GM12872 (cell line): ENCODE measurements around the gene LIFR.

ENCODE experiments used
- TF ChIP-seq, protein P1 (sequence below): IDR thresholded peaks from 3 replicates; pipeline ENCODE4 v1.5.1; 2011; ENCODE audit warnings: low read depth, mild to moderate bottlenecking, low read length, moderate library complexity; ENCODE audit not compliant: insufficient read depth

LIFR gene

DNA sequence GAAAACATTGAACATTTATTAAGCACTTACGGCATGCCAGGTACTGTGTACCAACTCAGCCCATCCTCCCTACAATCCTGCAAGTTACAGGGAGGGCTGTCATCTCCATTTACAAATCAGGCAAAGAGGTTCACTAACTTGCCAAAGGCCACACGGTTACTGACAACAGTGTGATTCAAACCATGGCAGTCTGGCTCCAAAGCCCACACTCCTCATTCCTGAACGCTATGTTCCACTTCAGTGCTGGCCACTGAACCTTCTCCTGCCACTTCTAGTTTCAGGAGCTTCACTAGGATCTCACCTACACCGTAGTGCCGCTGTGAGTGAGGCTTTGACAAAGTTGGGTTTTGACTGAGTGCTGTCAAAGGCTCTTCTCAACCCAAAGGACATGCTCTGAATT, 7.2 kb upstream of the LIFR start:
- TF ChIP-seq, protein P1, sequence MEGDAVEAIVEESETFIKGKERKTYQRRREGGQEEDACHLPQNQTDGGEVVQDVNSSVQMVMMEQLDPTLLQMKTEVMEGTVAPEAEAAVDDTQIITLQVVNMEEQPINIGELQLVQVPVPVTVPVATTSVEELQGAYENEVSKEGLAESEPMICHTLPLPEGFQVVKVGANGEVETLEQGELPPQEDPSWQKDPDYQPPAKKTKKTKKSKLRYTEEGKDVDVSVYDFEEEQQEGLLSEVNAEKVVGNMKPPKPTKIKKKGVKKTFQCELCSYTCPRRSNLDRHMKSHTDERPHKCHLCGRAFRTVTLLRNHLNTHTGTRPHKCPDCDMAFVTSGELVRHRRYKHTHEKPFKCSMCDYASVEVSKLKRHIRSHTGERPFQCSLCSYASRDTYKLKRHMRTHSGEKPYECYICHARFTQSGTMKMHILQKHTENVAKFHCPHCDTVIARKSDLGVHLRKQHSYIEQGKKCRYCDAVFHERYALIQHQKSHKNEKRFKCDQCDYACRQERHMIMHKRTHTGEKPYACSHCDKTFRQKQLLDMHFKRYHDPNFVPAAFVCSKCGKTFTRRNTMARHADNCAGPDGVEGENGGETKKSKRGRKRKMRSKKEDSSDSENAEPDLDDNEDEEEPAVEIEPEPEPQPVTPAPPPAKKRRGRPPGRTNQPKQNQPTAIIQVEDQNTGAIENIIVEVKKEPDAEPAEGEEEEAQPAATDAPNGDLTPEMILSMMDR, result no peak

DNA sequence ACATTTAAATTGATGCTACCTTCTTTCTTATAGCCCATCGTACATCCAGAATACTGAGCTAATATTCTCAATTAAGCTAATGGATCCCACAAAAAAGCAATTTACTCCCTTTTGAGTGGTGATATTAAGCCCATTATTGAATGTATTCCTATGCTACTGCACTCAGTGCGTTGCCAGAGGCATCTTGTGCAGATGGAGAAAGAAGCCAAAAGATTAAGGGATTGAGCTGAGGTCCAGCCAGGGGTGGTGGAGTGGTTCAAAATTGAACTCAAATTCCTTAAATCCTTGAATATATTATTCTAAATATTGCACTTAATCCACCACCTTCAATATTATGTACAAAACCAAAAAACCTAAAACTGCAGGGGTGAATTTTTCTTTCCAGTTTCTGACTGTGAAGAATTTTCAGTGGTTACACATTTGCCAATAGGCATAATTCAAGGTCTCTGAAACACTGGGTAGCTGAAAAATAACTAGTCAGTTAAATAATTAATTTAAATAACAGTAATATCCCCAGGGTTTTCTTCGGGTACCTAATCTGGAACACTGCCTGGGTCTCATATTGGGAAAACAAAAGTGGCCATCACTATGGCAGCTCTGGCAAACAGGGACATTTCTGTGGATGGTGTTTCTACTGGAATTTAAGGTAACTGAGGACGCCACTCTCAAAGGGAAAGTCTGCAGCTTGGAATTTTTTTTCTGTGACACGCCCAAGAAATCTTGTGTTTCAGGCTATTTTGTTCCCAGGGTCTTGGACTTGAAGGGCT, 6.2 kb upstream of the LIFR start:
- TF ChIP-seq, protein P1, result no peak

DNA sequence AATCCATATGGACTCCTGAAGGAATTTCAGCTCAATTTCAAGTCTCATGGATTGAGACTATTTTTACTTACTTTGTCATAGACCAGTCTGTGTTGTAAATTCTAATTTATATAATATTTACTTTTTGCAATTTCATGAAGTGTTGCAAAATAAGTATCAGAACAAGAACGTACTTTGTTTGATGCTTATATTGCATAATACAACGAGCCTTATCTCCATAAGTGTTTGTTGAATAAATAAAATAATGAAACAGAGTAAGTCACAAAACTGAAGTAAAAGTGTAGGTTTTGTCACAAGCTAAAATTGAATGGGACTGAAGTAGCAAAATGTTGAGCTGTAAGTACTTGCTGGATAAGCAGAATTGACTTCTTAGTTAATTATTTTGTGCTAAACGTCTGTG, 3.0 kb upstream of the LIFR start:
- TF ChIP-seq, protein P1, result no peak

DNA sequence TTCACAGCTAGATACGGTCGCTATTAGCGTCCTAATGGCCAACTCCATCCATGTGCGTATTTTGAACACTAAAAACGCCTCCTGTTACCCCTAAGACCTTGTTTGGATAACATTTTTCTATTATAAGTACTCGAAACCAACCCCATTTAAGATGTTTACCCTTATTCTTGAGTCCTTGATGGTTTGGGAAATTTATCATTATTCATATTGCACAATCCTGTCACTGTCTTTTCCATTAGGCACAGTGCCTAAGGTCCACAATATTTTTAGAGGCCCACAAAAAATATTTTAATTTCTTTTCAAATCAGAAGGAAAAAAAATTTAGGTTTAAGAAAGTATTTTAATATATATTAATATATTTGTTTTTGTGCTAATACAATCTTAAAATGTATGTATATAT, 1.3 kb upstream of the LIFR start:
- TF ChIP-seq, protein P1, result no peak

DNA sequence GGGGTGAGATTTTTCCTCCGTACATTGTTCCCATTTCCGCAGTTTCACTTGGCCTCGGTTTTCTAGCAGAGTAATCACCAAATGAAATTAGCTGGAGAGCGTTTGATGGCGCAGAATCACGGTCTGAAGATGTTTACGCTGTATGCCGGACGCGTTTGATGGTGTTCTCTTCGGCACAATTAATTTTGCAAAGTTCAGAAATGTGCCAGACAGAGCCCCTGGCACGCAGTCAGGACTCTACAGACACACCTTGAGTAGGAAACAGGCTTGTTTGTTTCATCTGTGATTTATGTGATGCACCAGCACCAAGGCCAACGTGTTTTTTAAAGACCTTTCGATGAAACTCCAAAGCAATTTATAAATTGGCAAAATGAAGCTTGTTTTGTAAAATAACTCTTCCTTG, 863 bp upstream of the LIFR start:
- TF ChIP-seq, protein P1, result no peak

DNA sequence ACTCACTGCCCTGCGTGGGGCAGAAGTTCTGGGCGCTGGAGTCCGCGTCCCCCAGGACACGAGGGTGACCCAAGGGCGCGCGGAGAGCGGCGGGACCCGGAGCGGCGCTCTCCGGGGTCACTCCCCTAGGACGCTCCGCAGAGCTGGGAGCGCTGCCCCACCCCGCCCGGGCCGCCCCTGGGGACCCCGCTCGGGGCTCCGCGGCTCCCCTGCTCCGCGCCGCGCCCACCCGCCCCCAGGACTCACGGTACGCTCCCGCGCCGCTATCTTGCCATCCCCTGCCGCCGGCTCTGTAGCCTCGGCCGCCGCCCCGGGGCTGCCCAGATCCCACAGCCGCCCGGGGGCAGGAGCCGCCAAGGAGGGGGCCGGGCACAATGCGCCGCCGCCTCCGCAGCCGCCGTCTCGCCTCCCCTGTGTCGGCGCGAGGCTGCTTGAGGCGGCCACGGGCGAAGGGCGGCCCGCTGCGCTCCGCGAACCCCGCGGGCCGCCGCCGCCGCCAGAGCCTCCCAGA, 303 bp downstream of the LIFR start:
- TF ChIP-seq, protein P1, result no peak

DNA sequence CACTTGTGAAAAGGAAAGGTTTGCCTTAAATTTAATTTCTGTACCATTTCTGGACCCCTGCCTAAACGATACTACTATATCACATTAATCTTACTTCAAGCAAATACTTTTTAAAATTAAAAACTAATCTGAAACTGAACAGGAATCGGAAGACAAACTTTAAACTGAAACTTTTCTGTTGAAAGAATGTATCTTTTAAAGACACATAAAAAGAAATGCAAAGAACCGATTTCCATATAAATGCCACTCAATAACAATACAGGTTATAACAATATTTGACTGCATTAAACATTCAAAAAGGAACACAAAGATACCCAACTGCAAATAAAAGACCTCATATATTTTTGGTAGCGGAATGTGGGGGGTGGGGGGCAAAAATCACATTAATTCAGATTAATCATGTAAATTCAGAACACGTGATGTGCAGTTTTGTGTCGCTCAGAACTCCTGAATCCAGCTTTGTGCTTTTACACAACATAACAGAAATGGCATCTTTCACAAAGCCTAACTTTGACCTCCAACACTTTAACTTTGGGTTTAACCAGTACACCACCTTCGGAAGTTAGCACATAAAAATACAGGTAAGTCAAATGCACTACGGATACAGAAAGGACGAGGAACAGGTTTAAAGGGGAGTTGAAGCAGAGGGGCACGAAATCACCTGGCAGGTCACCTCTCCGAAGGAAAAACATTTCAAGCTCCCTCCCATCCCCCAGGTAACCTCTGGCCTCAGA, 925 bp downstream of the LIFR start:
- TF ChIP-seq, protein P1, result no peak
